ENCODE data around the gene WDR48.

WDR48 gene

GRCh38 chr3:39062180-39062579, 10.4 kb downstream of the WDR48 start:
- no peak for DNase-seq (ENCODE audit: low read depth)
- H3K4me3 ChIP-seq (ENCODE audit: low read depth, low read length), result no peak overlapping the region
- TF ChIP-seq CTCF (conservative IDR thresholded peaks at IDR 0.05; ENCODE audit: low read depth, low read length), result no peak

GRCh38 chr3:39063143-39063542, 11.3 kb downstream of the WDR48 start:
- no peak overlapping the region for H3K4me3 ChIP-seq (ENCODE audit: low read depth, low read length)
- TF ChIP-seq CTCF (conservative IDR thresholded peaks at IDR 0.05; ENCODE audit: low read depth, low read length), result no peak
- no peak for DNase-seq (ENCODE audit: low read depth)

- DNase-seq (ENCODE audit: low read depth), result peak; percentile 45
- TF ChIP-seq CTCF (conservative IDR thresholded peaks at IDR 0.05; ENCODE audit: low read depth, low read length), result no peak
- H3K4me3 ChIP-seq (ENCODE audit: low read depth, low read length), result no peak overlapping the region
These were observed 12.8 kb downstream of the WDR48 start for GRCh38 chr3:39064646-39065045.

- peak; percentile 82 for TF ChIP-seq CTCF (conservative IDR thresholded peaks at IDR 0.05; ENCODE audit: low read depth, low read length)
- H3K4me3 ChIP-seq (ENCODE audit: low read depth, low read length), result no peak overlapping the region
- DNase-seq (ENCODE audit: low read depth), result peak; percentile 77
These were observed 13.4 kb downstream of the WDR48 start for GRCh38 chr3:39065197-39065596.

DNA sequence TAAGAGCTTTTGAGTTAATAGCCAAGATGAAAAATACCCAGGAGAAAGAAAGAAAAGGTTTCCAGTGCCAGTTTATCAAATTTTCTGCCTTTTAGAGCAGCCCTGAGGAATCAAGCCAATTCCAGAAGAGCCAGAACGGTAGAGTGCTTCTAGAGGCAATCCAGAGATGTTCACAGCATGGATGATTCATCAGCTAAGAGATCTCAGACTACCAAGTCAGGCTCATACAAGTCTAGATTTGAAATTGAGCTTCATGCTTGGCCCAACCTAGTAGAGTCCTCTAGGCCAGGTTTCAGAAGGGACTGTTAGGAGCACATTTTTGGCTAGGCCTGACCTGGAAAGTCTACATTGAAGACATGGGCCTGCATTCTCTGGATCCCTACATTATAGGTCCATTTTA, 15.5 kb downstream of the WDR48 start:
- H3K4me3 ChIP-seq (ENCODE audit: low read depth, low read length), result no peak overlapping the region
- no peak for TF ChIP-seq CTCF (conservative IDR thresholded peaks at IDR 0.05; ENCODE audit: low read depth, low read length)
- peak; percentile 19 for DNase-seq (ENCODE audit: low read depth)

- TF ChIP-seq CTCF (conservative IDR thresholded peaks at IDR 0.05; ENCODE audit: low read depth, low read length), result no peak
- H3K4me3 ChIP-seq (ENCODE audit: low read depth, low read length), result no peak overlapping the region
- DNase-seq (ENCODE audit: low read depth), result no peak
These were observed 16.7 kb downstream of the WDR48 start for GRCh38 chr3:39068556-39068955.

GRCh38 chr3:39075910-39076309, 24.1 kb downstream of the WDR48 start:
- TF ChIP-seq CTCF (conservative IDR thresholded peaks at IDR 0.05; ENCODE audit: low read depth, low read length), result no peak
- DNase-seq (ENCODE audit: low read depth), result no peak
- no peak overlapping the region for H3K4me3 ChIP-seq (ENCODE audit: low read depth, low read length)

Measured in choroid plexus epithelial cell (primary cell).